Epithelial cell of esophagus (primary cell): Measurements from ENCODE around the gene GABRR1.
"Not testable (repeated sequence)": the region's sequence is repeated elsewhere in the genome, so short reads cannot be mapped to it uniquely, and the experiment has no call there.

ENCODE experiments used
- DNase-seq: peaks from one replicate; pipeline ENCODE4 v3.0.0; 2010; ENCODE audit warnings: low read depth
- H3K4me3 ChIP-seq: 2 replicates; pipeline ENCODE4 v1.5.1; 2011; ENCODE audit warnings: mild to moderate bottlenecking, low read length, control low read depth
- CTCF ChIP-seq: IDR thresholded peaks from 2 replicates; pipeline ENCODE4 v1.5.1; 2011; ENCODE audit warnings: low read depth, mild to moderate bottlenecking, low read length, control low read depth, inconsistent platforms; ENCODE audit not compliant: insufficient read depth; ENCODE audit errors: missing control alignments

The GABRR1 gene

GRCh38 chr6:89243331-89243629 is 26.1 kb upstream of the GABRR1 start:
- DNase-seq: no peak
- H3K4me3 ChIP-seq: no peak overlapping the region
- no peak for TF ChIP-seq CTCF

GRCh38 chr6:89242574-89243330 is 25.6 kb upstream of the GABRR1 start:
- no peak overlapping the region for H3K4me3 ChIP-seq
- peak; percentile 66 for TF ChIP-seq CTCF
- peak; percentile 63 for DNase-seq

GRCh38 chr6:89239338-89239737 is 22.2 kb upstream of the GABRR1 start:
- no peak overlapping the region for H3K4me3 ChIP-seq
- DNase-seq: no peak
- peak; percentile 20 for TF ChIP-seq CTCF

- DNase-seq: peak; percentile 17
- H3K4me3 ChIP-seq: no peak overlapping the region
- TF ChIP-seq CTCF: no peak
Observed at GRCh38 chr6:89237158-89237557, 20.0 kb upstream of the GABRR1 start.

GRCh38 chr6:89233605-89234004 is 16.4 kb upstream of the GABRR1 start:
- H3K4me3 ChIP-seq, DNase-seq: not testable (repeated sequence)

GRCh38 chr6:89222712-89223039 is 5.5 kb upstream of the GABRR1 start:
- no peak for TF ChIP-seq CTCF
- DNase-seq: no peak
- no peak overlapping the region for H3K4me3 ChIP-seq

- no peak for DNase-seq
Observed at GRCh38 chr6:89221971-89222711, 5.0 kb upstream of the GABRR1 start.

More at GRCh38 chr6:89221971-89222711, 5.0 kb upstream of the GABRR1 start:
- no peak overlapping the region for H3K4me3 ChIP-seq
- TF ChIP-seq CTCF: no peak
